Measurements from ENCODE around the gene TAF1B. TPM values are rescaled to one million over a fixed set of nuclear protein-coding genes. Genes with fewer than 3 reads are reported as not detected.
A peak's percentile ranks its signal among the peaks of the same experiment; 100 is the strongest.

The TAF1B gene
- total RNA-seq, 3 donors from 2014 or later: 9.4 to 14.1 (median 13.2) TPM

DNA sequence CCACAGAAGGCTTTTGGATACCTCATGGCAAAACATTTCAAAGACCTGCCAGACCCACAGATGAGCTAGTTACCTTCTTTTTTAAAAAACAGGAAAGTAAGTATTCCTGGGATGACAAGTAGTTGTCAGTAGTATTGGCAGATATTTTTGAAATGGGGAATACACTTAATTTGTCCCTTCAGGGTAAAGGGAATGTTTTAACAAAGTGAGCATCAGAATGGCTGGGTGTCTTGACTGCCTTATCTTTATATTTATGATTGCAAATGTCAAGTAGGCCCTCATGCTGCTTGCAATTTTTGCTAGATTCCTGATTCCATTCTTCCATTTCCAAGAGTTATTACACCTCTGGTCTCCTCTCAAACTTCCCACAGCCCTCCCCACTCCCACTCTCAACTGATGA, 4.9 kb upstream of the TAF1B start:
- intact Hi-C loops (cut with DNase I, micrococcal nuclease): no loop called here
- H3K4me3 ChIP-seq: no peak overlapping the region
- H3K36me3 ChIP-seq (ENCODE audit: low read depth): no peaks in the 10 kb centered on the region
- TF ChIP-seq, protein P1, sequence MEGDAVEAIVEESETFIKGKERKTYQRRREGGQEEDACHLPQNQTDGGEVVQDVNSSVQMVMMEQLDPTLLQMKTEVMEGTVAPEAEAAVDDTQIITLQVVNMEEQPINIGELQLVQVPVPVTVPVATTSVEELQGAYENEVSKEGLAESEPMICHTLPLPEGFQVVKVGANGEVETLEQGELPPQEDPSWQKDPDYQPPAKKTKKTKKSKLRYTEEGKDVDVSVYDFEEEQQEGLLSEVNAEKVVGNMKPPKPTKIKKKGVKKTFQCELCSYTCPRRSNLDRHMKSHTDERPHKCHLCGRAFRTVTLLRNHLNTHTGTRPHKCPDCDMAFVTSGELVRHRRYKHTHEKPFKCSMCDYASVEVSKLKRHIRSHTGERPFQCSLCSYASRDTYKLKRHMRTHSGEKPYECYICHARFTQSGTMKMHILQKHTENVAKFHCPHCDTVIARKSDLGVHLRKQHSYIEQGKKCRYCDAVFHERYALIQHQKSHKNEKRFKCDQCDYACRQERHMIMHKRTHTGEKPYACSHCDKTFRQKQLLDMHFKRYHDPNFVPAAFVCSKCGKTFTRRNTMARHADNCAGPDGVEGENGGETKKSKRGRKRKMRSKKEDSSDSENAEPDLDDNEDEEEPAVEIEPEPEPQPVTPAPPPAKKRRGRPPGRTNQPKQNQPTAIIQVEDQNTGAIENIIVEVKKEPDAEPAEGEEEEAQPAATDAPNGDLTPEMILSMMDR (IDR thresholded peaks at IDR 0.05): no peak
- no peaks in the 10 kb centered on the region for H3K4me1 ChIP-seq (ENCODE audit: low read depth)
- DNase-seq (no peak), ATAC-seq (no peak)
- no peaks in the 10 kb centered on the region for H3K9me3 ChIP-seq

DNA sequence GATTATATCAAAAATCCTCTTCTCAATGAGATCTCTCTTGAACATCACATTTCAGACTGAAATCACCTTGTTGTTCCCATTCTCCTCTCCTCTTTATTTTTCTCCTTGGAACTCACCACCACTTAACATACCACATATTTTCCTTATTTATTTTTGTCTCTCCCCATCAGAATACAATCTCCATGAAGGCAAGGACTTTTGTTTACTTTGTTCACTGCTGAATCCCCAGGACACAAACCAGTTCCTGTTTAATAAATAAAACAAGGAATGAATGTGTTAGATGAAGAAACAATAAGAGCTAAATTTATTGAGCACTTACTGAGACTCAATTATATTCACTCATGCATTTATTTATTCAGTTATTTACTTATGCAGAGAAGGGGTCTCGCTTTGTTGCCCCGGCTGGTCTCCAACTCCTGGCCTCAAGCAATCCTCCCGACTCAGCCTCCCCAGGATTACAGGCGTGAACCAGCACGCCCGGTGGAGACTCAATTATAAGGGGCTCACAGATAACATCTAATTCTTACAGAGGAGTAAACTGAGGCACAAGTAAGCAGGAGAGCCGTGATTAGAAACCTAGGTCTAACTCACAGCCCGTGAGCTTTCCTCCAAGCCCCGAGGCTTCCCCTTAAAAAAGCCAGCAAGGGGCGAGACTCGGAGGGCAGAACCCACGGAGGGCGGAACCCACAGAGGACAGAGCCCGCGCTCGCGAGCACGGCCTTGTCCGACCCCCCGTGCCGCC, 616 bp upstream of the TAF1B start:
- no peak for DNase-seq
- H3K36me3 ChIP-seq (ENCODE audit: low read depth): no peaks in the 10 kb centered on the region
- H3K4me3 ChIP-seq: peak overlapping the region; percentile 63
- peaks cover 3% of the 10 kb centered on the region for H3K4me1 ChIP-seq (ENCODE audit: low read depth)
- ATAC-seq: no peak
- intact Hi-C loops (cut with DNase I, micrococcal nuclease): no loop called here
- TF ChIP-seq, protein P1 (IDR thresholded peaks at IDR 0.05): no peak
- H3K9me3 ChIP-seq: no peaks in the 10 kb centered on the region

DNA sequence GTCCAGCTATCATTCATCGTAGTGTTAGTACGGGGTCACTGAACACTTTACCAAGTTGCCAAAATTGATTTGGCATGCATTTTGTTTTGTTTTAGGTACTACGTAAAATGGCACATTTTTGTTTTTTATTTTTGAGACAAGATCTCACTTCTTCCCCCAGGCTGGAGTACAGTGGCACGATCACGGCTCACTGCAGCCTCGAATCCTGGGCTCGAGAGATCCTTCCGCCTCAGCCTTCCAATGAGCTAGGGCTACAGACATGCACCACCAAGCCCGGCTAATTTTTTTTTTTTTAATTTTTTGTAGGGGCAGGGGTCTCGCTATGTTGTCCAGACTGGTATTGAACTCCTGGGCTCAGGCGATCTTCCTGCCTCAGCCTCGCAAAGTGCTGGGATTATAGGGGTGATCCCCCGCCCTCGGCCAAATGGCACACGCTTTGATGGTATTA, 786 bp downstream of the TAF1B start:
- DNase-seq (peak in 1 of 3 donors; percentile 33), ATAC-seq (no peak)
- Histone ChIP-seq H3K4me1 (ENCODE audit: low read depth) (peaks cover 3% of the 10 kb centered on the region), H3K4me3 (peak overlapping the region; percentile 63), H3K9me3 (no peaks in the 10 kb centered on the region), H3K36me3 (ENCODE audit: low read depth) (no peaks in the 10 kb centered on the region)
- TF ChIP-seq, protein P1 (IDR thresholded peaks at IDR 0.05): no peak
- intact Hi-C loops (cut with DNase I, micrococcal nuclease): no loop called here

DNA sequence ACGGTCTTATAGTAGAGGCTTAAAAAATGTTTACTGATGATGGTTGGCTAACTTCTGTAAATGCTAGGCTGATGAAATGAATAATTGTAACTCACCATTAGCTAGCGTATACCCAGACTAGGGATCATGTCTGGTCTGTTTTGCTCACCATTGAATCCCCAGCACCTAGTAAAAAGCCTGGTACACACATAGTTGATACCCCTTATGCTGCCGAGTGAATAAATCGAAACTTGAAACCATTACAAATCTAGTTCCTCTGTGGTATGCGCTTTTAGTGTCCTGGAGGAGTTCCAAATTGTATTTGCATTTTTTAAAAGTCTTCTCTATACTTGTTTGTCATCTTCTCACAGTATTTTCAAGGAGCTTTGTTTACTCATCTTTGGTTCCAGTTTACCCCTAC, 1.3 kb downstream of the TAF1B start:
- Histone ChIP-seq H3K36me3 (ENCODE audit: low read depth) (no peaks in the 10 kb centered on the region), H3K4me1 (ENCODE audit: low read depth) (peaks cover 3% of the 10 kb centered on the region), H3K9me3 (no peaks in the 10 kb centered on the region), H3K4me3 (no peak overlapping the region)
- ATAC-seq: no peak
- intact Hi-C loops (cut with DNase I, micrococcal nuclease): no loop called here
- DNase-seq: no peak
- TF ChIP-seq, protein P1 (IDR thresholded peaks at IDR 0.05): no peak

DNA sequence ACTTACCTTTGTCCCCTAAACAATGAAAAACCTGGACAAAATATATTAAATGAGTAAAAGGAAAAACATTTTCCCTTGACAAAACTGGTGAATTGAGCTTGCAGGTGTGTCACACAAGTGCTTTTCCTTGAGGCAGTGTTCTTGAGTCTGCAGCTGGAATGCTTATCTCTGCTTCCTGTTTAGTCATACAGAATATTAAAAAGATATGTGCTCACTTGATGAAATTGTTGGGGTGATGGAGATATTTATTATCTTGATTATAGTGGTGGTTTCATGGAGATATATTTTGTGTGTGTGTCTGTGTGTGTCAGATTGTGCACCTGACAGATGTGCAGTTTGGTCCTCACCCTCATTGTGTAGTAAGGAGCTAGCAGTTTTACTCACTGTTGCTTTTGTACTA, 3.3 kb downstream of the TAF1B start:
- Histone ChIP-seq H3K36me3 (ENCODE audit: low read depth) (no peaks in the 10 kb centered on the region), H3K4me3 (no peak overlapping the region), H3K4me1 (ENCODE audit: low read depth) (peaks cover 3% of the 10 kb centered on the region), H3K9me3 (no peaks in the 10 kb centered on the region)
- no peak for ATAC-seq
- intact Hi-C loops (cut with DNase I, micrococcal nuclease): no loop called here
- DNase-seq: no peak
- TF ChIP-seq, protein P1 (IDR thresholded peaks at IDR 0.05): no peak
